UCSD-AML1 (cell line): ENCODE data around the gene POTEG.
"Not testable (repeated sequence)": the region's sequence is repeated elsewhere in the genome, so short reads cannot be mapped to it uniquely, and the experiment has no call there.

Experiments
- DNase-seq: peaks from one replicate; lab custom pipeline; 2025; ENCODE audit not compliant: unreplicated experiment; lab: John Stamatoyannopoulos, UW

Gene POTEG

DNA sequence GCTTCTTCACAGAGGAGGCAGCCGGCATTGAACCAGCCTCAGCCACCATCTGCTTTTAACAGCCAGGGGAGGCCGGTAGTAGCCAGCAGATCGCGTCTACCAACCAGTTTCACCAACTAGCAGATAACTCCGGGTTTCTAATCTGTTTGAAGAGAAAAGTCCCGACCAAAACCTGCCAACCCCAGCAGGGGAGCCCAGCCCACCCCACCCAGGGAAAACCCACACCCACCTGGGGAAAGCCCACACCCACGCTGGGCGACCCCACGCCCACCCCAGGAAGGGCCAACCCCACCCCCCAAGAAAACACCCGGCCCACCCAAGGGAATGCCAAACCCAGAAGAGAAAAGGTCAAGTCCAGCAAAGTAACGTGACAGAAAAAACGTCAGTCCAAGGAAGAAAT, at the start of gene POTEG:
POTEG (minus strand) TSS at position 101 of the 400 bp plus-strand sequence; CDS start at position 49, 52 bp downstream.
- not testable (repeated sequence) for DNase-seq

DNA sequence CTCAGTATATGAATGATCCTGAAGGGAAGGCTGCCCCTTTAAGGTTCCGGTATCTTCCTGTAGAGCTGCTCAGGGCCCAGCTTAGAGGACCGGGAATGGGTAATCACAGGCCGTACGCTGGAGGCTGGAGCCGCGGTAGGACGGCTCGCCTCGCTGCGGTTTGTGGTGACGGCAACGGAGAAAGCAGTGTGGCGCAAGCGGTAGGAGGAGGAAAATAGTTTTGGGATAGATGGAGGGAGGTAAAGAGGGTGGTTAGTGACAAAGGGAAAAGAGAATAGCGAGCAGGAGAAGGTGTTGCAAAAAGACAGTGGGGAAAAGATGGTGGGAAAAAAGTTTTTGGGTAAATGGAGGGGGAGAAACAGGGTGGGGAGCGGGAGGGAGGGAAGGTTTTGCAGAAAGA, 48.0 kb upstream of the POTEG start:
- not testable (repeated sequence) for DNase-seq

DNA sequence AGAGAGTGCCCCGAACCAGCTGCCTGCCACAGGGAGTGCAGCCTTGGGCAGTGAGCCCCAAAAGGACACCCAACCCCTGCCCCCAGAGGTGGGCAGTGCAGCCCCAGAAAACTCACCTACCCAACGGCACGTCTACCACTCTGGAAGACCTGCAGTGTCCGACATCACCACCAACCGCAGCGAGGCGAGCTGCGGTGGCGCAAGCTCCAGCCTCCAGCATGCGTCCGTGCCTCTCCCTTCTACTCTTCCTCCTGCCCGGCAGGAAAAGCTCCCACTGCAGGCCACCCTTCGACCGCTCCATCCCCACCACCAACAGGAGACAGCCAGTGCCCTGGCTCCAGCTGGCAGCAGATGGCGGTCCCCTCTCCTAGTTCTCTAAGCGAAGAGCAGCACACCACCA, 47.3 kb upstream of the POTEG start:
- not testable (repeated sequence) for DNase-seq

GRCh38 chr14:19480491-19480890, 46.4 kb upstream of the POTEG start:
- not testable (repeated sequence) for DNase-seq

DNA sequence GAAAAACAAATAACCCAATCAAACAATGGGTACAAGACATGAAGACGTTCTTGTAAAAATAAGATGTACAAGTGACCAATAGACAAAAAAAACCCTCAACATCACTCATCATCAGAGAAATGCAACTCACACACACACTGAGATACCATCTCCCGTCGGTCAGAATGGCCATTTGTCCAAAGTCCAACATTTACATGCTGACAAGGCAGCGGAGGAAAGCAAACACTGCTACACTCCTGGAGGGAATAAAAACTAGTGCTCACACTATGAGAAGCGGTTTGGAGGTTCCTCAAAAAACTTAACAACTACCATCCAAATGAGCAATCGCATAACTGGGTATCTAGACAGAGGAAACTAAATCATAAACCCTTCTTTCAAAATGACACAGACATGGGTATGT, 11.6 kb upstream of the POTEG start:
- DNase-seq: not testable (repeated sequence)

DNA sequence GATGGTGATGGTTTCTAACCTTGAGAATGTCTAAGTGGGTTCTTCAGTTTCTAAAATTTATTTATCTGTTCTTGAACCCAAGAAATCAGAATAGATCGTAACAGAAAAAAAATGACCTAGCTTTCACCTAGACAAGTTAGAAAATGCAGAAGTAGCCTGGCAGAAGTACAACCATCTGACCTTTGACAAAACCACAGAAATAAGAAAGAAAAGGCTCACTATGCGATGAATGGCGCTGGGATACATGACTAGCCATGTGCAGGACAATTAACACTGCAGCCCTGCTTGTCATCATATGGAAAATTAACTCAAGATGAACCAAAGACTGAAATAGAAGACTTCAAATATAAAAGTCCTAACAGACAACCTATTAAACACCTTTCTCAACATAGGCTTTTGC, 5.7 kb upstream of the POTEG start:
- not testable (repeated sequence) for DNase-seq

GRCh38 chr14:19439219-19439618, 5.1 kb upstream of the POTEG start:
- not testable (repeated sequence) for DNase-seq

- not testable (repeated sequence) for DNase-seq
These were observed 2.9 kb upstream of the POTEG start for GRCh38 chr14:19437126-19437443.

GRCh38 chr14:19436311-19437125, 2.4 kb upstream of the POTEG start:
- not testable (repeated sequence) for DNase-seq

- DNase-seq: not testable (repeated sequence)
These were observed 1.7 kb upstream of the POTEG start for GRCh38 chr14:19435852-19436251.

- DNase-seq: not testable (repeated sequence)
These were observed 750 bp upstream of the POTEG start for GRCh38 chr14:19434891-19435290.

- DNase-seq: not testable (repeated sequence)
These were observed 376 bp downstream of the POTEG start for GRCh38 chr14:19433765-19434164.

DNA sequence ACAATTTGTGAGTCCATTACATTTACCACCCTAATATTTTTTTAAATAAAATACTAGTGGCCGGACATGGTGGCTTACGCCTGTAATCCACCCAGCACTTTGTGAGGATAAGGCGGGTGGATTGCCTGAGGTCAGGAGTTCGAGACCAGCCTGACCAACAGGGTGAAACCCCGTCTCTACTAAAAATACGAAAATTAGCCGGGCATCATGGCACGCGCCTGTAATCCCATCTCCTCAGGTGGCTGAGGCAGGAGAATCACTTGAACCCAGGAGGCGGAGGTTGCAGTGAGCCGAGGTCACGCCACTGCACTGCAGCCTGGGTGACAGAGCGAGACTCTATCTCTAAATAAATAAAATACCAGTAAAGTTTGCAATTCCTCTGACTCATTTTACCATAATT, 25.6 kb downstream of the POTEG start:
- not testable (repeated sequence) for DNase-seq

DNA sequence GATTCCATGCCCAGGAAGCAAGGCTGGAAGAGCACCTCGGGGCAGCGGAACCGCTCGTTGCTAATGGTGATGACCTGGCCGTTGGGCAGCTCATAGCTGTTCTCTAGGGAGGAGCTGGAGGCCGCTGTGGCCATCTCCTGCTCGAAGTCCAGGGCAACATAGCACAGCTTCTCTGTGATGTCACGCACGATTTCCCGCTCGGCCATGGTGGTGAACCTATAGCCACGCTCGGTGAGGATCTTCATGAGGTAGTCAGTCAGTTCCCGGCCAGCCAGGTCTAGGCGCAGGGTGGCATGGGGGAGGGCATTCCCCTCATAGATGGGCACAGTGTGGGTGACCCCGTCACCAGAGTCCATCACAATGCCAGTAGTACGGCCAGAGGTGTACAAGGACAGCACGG, 32.0 kb downstream of the POTEG start:
- DNase-seq: not testable (repeated sequence)

GRCh38 chr14:19394727-19395126, 39.4 kb downstream of the POTEG start:
- not testable (repeated sequence) for DNase-seq

DNA sequence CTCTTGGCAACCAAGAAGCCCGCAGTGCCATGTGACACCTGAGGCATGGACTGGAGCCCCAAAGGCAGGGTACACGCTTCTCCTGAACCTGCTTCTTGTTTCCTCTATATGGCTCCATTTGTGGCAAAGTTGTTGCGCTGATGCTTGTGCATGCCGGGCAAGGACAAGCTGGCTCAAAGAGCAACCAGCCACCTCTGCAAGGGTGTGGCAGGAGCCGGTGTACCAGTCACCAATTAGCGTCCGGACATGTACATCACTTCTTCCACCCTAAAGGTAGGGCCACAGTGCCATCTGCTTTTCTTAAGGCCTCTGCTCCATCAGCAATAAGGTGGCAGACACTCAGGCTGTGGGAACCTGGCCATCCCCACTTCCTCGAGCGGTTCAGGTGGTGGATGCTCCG, 43.9 kb downstream of the POTEG start:
- DNase-seq: not testable (repeated sequence)

GRCh38 chr14:19388741-19389140, 45.4 kb downstream of the POTEG start:
- DNase-seq: not testable (repeated sequence)

GRCh38 chr14:19386996-19387395, 47.1 kb downstream of the POTEG start:
- not testable (repeated sequence) for DNase-seq

GRCh38 chr14:19386309-19386708, 47.8 kb downstream of the POTEG start:
- not testable (repeated sequence) for DNase-seq

DNA sequence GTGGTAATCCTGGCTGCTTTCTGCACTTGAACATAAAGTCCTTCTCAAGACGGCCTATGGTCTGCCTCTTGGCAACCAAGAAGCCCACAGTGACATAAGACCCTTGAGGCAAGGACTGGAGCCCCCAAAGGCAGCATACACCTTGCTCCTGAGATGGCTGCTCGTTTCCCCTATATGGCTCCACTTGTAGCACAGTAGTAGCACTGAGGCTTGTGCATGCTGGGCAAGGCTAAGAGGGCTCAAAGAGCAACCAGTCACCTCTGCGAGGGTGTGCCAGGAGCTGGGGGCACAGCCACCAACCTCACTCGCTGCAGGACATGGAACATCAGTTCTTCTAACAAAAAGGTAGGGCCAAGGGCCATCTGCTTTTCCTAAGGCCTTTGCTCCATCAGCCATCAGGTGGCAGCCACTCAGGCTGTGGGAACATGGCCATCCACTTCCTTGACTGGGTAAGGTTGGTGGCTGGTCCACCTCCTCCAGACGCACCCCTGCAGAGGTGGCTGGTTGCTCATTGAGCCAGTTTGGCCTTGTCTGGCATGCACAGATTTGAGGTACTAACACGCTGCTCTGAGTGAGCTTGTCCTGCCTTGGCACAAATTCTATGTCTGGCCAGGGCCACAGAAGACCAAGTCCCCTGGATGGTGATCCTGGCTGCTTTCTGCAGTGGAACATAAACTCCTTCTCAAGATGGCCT, 49.9 kb downstream of the POTEG start:
- not testable (repeated sequence) for DNase-seq

DNA sequence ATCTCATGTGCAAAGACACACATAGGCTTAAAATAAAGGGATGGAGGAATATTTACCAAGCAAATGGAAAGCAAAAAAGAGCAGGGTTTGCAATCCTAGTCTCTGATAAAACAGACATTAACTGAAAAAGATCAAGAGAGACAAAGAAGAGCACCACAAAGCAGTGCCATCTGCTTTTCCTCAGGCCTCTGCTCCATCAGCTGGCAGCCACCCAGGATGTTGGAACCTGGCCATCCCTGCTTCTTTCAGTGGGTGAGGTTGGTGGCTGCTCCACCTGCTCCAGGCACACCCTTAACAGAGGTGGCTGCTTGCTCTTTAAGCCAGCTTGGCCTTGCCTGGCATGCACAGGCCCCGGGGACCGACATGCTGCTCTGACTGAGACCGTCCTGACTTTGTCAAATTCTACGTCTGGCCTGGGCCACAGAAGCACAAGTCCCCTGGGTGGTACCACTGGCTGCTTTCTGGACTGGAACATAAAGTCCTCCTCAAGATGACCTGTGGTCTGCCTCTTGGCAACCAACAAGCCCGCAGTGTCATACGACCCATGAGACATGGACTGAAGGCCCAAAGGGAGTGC, 51.0 kb downstream of the POTEG start:
- not testable (repeated sequence) for DNase-seq

DNA sequence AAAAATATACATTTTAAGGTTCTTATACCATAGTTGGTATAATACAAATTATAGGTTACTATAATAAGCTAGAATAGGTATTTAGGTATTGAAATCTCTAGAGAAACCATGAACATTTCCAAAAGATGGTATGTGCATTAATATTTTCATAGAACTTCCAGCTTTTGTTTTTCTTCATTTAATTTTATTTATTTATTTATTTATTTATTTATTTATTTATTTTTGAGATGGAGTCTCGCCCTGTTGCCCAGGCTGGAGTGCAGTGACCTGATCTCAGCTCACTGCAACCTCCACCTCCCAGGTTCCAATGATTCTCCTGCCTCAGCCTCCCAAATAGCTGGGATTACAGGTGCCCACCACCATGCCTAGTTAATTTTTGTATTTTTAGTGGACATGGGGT, 54.0 kb downstream of the POTEG start:
- DNase-seq: not testable (repeated sequence)
